Lower leg skin (tissue), 3 donors: ENCODE measurements around the gene UPF1.

Experiments used
- POLR2A ChIP-seq, 2 donors: fragments of 450-650 bp; IDR thresholded peaks; one replicate each; pipeline ENCODE4 v1.6.1; 2016 to 2017; ENCODE audit warnings: antibody characterized with exemption in 2 of 2, mild to moderate bottlenecking in 1 of 2, moderate library complexity in 1 of 2
- TF ChIP-seq, protein P1 (sequence below), 3 donors: fragments of 450-650 bp; IDR thresholded peaks; one replicate each; pipeline ENCODE4 v1.5.1; 2016; ENCODE audit warnings: antibody characterized with exemption in 3 of 3, mild to moderate bottlenecking in 3 of 3, moderate library complexity in 2 of 3

DNA sequence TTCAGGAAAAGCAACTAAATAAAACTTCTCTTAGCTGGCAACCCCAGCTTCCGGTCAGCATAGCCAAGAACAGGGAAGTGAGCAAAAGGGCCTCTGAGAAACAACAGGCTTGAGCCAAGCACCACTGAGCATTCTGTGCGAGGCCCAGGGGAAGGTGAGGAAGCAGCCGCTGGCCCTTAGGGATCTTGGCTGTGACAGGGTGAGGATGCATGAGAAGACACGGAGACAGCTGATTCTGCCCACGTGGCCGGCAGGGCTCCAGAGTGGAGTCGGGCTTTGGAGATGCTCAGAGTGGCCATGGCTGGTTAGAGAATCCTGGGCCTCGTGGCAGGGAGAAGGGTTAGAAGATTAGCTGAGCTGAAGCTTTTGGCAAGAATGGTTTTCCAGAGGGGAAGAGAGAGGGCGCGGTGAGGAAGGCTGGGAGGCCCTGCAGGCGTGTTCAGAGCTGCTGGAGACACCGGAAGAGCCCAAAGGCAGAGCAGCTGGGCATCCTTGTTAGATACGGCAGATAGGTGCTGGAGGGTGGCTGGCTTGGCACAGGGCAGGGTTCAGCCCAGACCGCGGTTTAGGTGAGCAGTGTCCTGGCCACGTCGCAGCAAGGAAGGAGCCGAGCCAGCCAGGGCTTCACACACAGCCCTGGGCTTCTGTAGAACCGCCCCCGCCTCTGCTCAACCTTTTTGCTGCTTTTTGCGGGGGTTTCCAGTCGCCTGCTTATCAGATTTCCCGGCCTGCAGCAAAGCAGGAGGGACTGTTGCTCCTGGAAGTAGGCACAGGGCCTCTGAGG lies 17.3 kb downstream of the UPF1 start:
- TF ChIP-seq, protein P1, sequence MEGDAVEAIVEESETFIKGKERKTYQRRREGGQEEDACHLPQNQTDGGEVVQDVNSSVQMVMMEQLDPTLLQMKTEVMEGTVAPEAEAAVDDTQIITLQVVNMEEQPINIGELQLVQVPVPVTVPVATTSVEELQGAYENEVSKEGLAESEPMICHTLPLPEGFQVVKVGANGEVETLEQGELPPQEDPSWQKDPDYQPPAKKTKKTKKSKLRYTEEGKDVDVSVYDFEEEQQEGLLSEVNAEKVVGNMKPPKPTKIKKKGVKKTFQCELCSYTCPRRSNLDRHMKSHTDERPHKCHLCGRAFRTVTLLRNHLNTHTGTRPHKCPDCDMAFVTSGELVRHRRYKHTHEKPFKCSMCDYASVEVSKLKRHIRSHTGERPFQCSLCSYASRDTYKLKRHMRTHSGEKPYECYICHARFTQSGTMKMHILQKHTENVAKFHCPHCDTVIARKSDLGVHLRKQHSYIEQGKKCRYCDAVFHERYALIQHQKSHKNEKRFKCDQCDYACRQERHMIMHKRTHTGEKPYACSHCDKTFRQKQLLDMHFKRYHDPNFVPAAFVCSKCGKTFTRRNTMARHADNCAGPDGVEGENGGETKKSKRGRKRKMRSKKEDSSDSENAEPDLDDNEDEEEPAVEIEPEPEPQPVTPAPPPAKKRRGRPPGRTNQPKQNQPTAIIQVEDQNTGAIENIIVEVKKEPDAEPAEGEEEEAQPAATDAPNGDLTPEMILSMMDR (IDR thresholded peaks at IDR 0.05), result no peak
- no peak for TF ChIP-seq POLR2A (IDR thresholded peaks at IDR 0.05)
